LoVo (cell line): ENCODE results near the gene KRTCAP2.
A peak's percentile ranks its signal among the peaks of the same experiment; 100 is the strongest.
"Not testable (repeated sequence)": the region's sequence is repeated elsewhere in the genome, so short reads cannot be mapped to it uniquely, and the experiment has no call there.

Source experiments
- DNase-seq: peaks from one replicate; pipeline ENCODE4 v3.0.0-alpha.2; 2016; ENCODE audit warnings: low spot score

The KRTCAP2 gene

DNA sequence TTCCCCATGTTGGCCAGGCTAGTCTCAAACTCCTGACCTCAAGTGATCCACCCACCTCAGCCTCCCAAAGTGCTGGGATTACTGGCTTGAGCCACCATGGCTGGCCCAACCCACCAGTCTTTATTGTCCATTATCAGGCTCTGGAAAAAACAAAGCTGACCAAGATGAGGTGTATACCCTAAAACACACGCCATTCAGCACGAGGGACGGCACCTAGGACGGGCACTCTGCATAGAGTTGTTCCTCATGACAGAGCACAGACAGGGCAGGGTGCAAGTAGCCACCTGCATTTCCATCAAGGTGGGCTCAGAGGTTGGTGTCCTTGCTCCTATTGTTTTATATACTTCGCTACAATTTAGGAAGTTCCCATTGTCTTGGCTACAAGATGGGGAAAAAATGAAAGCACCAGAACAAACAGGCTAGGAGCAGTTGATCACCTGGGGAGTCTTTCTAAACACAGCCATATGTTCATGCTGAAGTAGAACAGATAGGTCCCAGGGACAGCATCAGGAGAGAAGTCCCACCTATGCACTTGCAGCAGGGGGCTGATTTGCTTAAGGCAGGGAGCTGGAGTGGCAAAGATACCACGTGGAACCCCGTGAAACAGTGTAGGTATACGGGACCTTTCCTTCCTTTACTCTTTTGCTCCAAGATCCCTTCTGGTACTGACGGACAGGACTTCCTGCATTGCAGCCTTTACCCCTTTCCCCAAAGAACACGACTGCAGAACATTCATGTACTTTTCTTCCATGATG is 4.5 kb downstream of the KRTCAP2 start:
- DNase-seq = no peak

DNA sequence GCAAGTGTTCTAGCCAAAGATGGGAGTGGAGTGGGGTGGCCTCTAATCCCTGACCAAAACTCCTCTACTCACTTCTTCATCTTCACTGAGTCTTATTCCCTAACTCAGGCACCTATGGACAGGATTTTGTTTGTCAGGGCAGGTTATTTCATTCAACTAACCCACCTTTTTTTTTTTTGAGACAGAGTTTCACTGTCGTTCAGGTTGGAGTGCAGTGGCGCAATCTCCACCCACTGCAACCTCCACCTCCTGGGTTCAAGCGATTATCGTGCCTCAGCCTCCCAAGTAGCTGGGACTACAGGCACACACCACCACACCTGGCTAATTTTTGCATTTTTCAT is 5.0 kb downstream of the KRTCAP2 start:
- DNase-seq = not testable (repeated sequence)

DNA sequence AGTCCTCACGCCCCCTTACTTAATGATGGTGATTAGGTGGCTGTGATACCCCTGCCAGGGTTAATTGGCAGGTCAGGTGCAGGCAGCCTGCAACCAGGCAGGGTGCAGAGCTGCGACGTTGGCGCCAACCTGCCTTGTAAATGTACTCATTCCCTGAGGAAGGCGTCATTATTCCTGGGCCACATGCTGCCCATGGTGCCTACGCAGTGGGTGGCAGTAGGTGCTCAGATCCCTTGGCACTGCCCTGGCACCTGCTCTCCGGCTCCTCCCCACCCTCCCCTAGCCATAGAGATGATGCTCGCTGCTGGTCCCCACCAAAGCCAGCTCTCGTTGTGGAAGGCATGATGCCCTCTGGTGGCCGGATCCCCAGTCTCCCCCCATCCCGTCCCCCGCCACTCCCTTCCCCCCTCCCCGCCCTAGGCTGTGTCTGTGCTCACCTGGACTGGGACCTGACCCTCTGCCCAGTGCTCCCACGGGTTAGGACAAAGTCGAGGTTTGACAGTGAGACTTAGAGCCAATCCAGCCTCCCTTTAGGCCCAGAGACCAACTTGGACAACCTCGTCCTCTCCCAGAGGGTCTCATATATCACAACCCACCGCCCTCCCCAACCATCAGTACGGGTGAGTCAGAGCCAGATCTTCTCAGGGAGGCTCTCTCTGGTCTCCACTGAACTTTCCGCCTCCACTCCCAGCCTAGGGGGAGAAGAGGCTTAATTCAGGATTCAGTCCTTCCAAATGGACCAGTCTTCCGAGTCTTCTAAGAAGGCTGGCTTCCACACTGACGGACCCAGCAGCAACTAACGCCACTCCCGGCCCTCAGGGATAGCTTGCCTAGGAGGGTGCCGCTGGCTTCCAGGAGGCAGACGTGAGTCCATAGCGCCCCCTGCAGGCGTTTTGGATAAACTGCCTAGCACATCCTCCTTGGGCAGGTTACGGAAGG is 5.7 kb downstream of the KRTCAP2 start:
- peak; percentile 84 for DNase-seq

DNA sequence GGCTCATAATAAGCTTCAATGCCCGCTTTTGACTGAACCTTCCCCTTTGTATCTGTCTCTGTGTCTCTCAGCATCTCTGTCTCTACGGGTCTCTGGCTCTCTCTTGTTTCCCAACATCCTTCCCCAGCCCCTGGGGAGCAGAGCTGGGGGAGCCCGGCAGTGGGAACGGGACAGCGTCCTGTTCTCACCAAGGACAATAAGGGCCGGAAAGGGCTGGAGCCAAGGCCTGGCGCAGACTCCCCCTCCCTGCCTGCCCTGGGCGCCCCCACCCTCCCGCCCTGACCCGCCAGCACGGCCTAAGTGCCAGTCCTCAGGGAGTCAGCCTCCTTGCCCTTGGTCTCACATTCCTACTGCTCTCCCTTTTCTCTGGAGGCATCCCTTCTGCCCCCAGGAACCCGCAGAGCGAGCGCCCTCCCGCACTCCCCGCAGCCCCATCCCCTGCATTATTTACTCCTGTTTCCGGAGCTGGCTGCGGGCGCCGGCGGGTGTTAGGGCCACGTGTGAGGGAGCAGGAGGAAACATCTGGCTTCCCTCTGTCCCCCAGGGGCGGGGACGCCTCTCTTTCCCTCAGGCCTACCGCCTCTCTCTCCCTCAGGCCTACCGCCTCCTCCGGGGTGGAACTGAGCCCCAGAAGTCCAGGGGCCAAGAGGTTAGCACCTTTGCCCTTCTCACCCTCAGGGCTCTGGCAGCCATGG is 6.5 kb downstream of the KRTCAP2 start:
- DNase-seq = no peak

DNA sequence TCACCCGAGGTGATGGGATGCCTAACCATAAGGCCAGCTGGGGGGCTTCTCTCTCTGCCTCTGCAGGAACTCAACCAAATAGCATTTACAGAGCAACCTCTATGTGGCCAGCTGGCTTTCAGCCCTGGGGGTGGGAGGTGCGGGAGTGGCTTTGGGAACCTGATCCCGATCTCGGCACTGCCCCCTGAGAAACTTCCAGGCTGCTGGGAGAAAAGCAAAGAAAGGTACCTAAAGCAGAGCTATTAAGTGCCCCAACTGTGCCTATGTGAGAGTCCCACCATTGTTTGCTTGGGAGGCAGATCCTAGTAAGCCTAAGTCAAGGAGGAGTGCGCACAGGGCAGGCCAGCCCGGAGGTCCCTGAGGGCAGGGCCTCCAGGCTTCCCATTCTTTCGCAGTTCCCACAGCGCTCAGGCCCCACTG is 7.0 kb downstream of the KRTCAP2 start:
- no peak for DNase-seq

DNA sequence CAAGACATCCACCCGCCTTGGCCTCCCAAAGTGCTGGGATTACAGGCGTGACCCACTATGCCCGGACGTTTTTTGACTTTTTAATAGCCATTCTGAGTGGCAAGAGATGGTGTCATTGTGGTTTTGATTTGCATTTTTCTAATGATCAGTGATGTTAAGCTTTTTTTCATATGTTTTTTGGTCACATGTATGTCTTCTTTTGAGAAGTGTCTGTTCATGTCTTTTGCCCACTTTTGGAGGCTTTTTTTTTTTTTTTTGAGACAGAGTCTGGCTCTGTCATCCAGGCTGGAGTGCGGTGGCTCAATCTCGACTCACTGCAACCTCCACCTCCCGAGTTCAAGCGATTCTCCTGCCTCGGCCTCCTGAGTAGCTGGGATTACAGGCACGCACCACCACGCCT is 8.5 kb downstream of the KRTCAP2 start:
- not testable (repeated sequence) for DNase-seq

DNA sequence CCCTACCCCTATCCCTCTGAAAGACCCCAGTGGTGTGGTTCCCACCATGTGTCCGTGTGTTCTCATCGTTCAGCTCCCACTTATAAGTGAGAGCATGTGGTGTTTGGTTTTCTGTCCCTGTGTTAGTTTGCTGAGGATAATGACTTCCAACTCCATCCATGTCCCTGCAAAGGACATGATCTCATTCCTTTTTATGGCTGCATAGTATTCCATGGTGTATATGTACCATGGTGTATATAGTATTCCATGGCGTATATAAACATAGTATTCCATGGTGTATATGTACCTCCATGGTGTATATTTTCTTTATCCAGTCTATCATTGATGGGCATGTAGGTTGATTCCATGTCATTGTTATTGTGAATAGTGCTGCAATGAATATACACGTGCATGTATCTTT is 9.3 kb downstream of the KRTCAP2 start:
- not testable (repeated sequence) for DNase-seq

DNA sequence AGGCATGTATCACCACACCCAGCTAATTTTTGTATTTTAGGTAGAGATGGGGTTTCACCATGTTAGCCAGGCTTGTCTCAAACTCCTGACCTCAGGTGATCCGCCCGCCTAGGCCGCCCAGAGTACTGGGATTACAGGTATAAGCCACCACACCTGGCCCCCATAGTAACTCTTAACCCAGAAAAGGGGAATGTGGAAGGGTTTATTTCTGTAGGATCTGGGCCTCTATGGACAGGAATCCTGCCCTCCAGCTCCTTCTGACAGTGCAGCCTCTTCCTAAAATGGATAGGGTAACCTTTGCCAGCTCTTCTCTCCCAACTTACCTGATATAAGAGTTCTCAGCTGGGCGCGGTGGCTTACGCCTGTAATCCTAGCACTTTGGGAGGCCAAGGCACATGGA is 10.5 kb downstream of the KRTCAP2 start:
- not testable (repeated sequence) for DNase-seq

DNA sequence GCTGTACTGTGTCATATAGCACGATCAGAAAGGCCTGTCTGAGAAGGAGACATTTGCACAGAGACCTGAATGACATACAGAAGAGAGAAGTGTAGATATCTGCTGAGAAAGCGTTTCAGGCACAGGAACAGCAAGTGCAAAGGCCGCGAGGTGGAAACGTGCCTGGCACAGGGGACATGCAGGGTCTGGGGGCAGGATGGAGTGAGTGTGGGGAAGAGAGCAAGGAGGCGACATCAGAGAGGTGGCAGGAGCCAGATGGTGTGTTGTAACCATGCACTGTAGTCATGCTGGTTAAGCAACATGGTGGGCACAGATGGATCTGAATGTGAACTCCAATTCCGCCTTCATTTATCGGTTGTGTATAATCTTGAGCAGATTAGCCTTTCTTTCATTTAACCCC is 13.0 kb downstream of the KRTCAP2 start:
- no peak for DNase-seq

DNA sequence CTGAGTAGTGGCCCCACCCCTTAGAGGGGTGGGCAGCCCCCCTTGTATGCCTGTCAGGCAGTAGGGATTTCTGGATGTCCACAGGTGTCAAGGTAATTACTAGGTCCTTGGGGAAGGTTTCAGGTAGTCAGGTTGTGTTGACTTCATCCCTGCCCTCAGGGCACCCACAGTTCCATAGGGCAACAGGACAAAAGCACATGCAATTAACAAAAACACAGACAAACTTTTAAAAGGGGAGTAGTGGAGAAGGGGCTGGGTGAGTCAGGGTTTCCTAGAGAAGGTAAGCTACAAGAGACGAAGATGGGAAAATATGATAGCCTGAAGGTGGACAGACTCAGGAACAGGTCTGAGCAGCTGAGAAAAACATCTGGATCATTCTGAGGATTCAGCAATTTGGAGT is 14.1 kb downstream of the KRTCAP2 start:
- DNase-seq = no peak

DNA sequence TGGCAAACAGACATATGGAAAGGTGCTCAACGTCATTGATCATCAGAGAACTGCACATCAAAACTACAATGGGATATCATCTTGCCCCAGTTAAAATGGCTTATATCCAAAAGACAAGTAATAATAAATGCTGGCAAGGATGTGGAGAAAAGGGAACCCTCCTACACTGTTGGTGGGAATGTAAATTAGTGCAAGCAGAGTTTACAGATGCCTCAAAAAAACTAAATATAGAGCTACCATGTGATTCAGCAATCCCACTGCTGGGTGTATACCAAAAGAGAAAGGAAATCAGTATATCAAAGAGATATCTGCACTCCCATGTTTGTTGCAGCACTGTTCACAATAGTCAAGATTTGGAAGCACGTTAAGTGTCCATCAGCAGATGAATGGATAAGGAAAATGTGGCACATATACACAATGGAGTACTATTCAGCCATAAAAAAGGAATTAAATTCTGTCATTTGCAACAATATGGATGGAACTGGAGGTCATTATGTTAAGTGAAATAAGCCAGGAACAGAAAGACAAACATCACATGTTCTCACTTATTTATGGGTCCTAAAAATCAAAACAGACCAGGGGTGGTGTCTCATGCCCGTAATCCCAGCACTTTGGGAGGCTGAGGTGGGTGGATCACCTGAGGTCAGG is 17.0 kb downstream of the KRTCAP2 start:
- DNase-seq = not testable (repeated sequence)

DNA sequence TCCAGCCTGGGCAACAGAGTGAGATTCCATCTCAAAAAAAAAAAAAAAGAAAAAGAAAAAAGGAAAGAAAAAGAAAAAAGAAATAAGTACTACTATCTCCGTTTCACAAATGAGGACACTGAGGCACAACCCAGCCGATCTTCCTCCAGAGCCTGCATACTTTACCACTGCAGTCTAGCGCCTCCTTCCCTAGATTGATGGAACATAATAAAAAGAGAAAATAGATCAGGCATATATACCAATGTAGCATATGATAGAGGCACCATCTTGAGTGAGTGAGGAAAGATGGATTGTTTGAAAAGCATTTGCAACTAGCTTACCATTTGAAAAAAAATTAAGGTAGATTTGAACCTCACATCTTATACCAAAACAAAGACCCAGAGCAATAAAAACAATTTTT is 27.6 kb downstream of the KRTCAP2 start:
- no peak for DNase-seq

DNA sequence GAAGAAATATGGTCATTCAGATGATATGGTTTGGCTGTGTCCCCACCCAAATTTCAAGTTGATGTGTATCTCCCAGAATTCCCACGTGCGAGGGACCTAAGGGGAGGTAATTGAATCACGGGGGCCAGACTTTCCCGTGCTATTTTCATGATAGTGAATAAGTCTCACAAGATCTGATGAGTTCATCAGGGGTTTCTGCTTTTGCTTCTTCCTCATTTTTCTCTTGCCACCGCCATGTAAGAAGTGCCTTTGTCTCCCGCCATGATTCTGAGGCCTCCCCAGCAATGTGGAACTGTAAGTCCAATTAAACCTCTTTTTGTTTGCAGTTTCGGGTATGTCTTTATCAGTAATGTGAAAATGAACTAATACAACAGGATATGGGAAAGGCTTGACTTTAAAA is 31.4 kb downstream of the KRTCAP2 start:
- no peak for DNase-seq

DNA sequence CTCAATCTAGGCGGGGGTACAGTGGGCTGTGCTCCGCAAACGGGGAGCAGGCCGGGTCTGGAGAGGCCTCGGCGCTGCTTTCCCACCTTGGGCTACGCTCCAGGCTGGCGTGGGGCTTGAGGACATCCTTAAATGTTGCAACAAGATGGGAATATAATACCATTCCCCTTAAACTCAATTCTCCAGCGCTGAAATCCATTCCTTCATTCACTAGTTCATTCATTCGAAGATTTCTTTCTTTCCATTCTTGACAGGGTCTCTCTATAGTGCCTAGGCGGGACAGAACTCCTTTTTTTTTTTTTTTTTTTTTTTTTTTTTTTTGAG is 32.5 kb downstream of the KRTCAP2 start:
- no peak for DNase-seq

DNA sequence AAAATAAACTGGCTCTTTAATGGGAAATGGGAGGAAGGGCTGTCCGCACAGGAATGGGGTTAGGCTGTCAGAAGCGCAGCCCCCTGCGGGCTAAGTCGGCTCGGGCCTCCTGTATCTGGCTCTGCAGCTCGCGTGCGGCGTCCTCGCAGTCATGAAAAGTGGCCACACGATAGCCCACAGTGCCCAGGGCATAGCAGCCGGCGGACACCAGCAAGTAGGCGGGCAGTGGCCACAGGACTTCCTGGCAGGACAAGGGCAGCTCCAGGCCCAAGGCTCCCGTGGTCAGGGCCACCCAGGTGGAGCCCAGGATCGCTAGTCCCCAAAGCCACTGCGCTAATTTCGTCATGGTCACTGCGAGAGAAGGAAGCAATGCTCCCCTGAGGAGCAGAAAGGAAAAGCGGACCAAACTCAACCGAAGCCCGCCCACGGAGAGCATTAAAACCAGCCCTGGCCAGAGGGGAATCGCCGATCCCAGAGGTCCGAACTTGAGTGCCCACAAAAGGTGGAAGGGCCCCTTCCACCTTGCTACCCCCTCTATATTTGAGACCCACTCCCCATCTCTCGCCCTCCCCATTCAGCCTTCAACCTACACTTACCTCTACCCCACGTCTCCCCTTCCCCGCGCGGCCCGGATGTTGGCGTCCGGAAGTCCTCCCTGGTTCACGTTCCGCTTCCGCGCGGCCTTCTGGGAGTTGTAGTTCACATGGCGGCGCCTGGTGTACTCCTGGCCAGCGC is 33.0 kb downstream of the KRTCAP2 start, which contains the start of gene DPM3:
TSS of gene DPM3 (minus strand) at position 637 of the 735 bp plus-strand sequence. CDS start at position 346, 291 bp downstream.
- peak; percentile 74 for DNase-seq

DNA sequence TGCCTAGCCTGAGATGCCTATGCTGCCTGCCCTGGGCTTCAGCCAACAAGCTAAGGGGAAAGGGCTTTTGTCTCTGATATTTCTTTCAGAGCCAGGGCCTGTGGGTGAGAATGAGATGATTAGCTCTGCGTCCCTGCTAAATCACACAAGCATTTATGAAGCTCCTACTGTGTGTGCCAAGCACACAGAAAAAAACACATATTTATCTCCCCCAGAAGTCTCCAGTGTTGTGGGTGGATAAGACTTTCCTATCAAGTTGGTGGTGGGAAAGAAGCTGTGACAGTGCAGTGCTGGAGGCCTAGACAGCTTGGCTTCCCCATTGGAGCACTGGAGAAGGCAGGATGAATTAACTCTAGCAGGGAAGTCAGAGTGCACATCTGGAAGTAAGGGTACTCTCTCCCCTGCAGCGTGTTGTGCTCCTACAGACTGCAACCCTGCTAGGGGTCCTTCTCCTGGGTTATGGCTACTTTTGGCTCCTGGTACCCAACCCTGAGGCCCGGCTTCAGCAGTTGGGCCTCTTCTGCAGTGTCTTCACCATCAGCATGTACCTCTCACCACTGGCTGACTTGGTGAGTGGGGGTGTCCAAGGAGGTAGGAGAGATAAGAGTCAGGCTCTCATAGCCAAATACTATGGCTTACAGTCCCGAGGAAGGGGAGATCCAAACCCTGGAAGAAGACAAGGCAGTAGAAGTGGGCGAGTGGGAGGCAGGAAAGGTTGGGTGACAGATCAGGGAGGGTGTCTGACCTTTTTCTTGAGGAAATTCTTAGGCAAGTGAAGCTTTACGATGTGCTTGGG is 35.8 kb downstream of the KRTCAP2 start:
- DNase-seq = no peak

DNA sequence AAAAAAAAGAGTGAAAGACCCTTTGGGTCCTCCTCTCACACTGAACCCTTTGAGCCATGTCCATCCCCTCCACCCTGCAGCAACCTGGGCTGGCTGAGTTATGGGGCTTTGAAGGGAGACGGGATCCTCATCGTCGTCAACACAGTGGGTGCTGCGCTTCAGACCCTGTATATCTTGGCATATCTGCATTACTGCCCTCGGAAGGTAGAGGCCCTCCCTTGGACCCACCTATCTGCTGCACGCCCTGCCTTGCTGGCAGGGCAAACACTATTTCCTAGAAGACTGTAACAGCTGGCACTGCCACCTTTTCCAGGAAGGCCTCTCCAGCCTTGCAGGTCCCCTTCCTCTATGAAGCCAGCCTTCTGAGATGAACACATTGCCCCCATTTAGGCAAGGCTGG is 36.4 kb downstream of the KRTCAP2 start:
- no peak for DNase-seq

DNA sequence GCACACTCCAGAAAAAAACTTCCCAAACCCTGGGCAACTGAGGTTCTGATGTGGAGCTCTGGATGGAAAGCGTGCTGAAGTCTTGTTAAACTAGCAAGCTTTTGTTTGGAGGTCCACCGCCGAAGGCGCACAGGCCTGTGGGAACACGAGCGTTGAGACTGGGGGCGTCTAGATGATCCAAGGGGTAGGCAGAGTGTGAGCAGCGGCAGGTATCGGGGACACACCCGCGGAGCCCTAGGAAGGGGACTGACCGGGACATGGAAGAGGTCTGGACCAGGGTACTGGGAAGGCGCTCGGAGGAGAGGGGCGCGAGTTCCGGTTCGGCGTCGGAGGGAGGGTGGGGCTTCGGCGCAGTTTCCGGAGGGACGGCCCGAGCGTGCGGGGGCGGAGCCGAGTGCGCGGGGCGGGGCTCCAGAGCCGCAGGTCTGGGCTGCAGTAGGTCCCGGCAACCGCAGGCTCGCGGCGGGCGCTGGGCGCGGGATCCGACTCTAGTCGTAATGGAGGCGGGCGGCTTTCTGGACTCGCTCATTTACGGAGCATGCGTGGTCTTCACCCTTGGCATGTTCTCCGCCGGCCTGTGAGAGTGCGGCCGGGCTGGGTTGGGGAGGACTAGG is 37.6 kb downstream of the KRTCAP2 start, which contains the start of gene SLC50A1:
TSS of gene SLC50A1 (plus strand) at position 438 of the 614 bp plus-strand sequence. CDS start at position 498, 60 bp downstream.
- peak; percentile 95 for DNase-seq

DNA sequence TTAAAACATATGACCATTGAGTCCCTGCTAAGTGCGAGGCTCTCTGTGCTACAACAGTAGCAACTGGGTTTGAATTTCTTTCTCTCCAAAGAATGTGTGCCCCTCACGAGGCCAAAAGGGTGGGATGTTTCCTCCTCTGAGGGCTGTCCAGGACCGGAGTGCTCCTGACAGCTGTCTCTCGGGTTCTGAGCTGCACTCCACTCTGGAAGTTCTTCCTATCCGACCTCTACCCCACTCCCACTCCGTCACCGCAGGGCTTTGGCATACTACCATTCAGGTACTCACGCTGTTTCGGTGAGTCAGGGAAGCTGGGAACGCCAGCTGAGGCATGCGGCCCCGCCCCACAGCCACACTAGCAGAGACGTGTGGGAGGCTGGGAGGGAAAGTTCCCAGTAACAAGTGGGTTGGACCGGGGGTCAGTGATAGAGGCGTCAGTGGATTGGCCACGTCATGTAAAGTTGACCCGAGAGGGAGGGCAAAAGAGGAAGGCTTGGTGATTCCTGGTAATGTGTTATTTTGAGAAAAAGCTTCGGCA is 38.2 kb downstream of the KRTCAP2 start:
- peak; percentile 96 for DNase-seq

DNA sequence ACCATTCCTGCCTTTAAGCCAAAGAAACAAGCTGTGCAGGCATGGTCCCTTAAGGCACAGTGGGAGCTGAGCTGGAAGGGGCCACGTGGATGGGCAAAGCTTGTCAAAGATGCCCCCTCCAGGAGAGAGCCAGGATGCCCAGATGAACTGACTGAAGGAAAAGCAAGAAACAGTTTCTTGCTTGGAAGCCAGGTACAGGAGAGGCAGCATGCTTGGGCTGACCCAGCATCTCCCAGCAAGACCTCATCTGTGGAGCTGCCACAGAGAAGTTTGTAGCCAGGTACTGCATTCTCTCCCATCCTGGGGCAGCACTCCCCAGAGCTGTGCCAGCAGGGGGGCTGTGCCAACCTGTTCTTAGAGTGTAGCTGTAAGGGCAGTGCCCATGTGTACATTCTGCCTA is 38.8 kb downstream of the KRTCAP2 start:
- no peak for DNase-seq
